SHP77 (cell line): ENCODE measurements around the gene ADAM33.

Experiments used
- DNase-seq, 2 experiments: peaks; one replicate each; lab custom pipeline; 2025; lab: John Stamatoyannopoulos, UW

Gene ADAM33

DNA sequence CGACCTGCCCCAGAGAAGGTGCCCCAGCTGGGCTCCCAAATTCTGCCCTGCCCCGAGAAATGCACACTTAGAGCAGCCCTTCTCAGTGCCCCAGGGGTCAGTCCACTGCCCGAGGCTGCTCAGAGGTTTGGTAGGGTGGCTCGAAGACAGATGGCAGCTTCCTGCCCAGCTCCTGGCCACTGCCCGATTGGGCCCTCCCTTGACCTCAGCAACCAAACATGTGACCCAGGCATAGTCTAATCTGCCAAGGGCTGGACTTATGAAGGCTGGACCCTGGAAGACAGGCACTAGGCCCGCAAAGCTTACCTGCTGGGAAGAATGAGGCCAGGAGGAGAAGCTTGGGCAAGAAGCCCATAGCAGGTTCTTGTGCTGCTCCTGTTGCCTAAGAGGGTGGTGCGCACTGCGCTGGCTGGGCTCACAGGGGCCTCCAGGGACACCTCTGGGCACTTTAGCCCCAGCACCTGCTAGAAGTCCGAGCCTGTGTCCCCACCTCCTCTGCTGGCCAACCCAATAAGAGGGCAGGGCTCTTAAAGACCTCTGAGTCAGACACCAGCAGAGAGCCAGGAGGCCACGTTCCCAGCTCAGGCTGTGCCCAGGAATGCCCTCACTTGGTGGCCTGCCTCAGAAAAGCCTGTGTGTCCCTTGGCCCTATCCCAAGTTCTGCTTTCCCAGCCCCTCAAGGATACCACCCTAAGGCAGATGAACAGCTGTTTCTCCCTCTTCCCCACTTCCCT, 25.1 kb upstream of the ADAM33 start:
- no peak for DNase-seq

DNA sequence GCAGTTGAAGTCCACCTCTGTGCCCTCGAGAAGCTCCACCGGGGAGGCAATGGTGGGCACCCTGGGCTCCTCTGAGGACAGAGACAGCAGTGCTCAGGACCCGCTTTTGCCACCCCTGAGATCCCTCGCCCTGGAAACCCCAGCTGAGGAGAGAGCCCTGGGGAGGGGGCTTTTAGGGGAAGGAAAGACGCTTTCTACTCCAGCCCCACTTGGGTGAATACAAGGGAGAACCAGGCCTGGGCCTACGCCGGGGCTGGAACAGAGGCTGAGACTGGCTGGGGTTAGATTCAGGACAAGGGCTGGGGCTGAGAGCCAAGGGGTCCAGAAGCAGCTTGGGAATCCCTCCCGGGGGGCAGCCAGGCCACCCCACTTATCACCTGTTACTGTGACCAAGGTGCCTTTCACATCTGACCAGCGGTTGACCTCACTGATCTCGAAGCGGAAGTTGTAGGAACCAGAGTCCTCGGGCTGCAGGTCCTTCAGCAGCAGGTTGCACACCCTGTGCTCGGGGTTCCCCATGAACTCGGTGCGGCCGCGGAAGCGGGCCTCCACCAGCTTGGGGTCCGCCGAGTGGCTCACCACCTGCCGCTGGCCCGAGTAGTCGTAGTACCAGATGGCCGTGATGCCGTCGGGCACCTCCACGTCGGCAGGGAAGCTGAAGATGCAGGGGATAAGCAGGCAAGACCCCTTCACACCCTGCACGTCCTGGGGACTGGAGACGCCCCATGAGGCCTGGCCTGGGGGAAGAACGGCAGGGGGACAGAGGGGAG, 24.3 kb upstream of the ADAM33 start:
- DNase-seq: no peak

DNA sequence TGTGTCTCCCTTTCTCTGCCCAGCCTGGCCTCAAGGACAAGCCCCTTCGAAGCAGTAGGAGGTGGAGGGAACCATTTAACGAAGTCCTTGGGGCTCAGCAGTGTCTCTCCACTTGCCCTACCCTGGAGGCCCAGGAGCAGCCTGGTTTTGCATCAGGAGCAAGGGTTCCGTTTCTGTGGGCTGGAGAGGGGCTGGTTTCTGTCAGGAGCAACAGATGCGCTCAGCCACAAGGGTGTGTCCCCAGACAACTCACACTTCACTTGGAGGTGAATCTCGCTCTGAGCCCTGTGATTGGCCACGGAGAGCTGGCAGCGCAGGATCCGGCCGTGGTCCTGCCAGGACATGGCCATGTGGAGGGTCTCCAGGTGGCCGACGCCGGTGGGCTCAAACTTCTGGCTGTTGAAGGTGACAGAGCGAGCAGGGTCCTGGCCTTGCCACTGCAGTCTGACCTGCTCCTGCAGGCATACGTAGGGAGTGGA, 23.7 kb upstream of the ADAM33 start:
- DNase-seq: no peak

DNA sequence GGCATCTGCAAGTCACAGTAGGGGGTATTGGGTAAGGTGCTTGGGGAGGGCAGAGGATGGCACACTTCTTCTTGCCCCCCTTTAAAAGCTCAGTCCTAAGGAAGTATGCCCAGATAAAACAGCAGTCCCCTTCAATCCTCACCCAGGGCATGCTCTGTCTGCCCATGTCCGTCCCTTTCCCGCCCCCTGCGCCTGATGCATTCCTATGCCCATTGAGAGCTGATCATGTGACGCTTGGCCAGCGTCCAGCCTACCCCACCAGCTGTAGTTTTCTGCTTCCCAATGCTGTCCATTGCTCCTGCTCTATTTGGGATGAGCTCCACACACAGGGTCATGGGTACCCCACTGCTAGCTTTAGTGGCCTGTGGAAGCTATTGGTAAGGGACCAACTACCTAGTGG, 22.3 kb upstream of the ADAM33 start:
- DNase-seq: no peak

DNA sequence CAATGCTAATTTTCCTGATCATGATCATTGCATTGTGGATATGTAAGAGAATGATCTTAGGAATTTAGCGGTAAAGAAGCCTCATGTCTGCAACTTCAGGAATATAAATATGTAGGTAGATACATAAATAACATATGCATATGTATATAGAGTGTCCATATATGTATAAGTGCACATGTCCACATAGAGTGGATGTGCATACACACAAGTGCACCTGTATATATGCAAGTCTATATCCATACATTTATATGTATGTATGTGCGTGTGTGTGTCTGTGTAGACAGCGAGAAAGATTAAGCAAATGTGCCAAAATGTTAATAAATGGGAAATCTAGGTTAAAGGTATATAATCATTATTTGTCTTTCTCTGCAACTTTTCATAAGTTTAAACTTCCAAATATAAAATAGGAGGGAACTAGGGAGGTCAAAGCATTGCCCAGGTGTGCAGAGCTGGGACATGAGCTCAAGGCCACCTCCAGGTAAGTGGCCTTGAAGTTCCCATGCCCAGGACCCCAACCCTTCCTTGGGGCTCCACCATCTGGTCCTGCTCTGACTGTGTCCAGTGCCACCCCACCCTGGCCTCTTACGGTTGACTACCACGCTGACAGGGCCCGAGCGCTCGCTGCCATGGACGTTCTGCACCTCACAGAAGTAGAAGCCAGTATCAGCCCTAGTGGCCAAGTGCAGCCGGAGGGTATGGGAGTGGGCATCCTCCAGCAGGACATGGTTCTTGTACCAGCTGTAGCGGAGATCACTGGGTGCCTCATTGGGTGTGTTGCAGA, 21.0 kb upstream of the ADAM33 start:
- no peak for DNase-seq

- DNase-seq: no peak
Observed at GRCh38 chr20:3701061-3701998, 19.5 kb upstream of the ADAM33 start.

DNA sequence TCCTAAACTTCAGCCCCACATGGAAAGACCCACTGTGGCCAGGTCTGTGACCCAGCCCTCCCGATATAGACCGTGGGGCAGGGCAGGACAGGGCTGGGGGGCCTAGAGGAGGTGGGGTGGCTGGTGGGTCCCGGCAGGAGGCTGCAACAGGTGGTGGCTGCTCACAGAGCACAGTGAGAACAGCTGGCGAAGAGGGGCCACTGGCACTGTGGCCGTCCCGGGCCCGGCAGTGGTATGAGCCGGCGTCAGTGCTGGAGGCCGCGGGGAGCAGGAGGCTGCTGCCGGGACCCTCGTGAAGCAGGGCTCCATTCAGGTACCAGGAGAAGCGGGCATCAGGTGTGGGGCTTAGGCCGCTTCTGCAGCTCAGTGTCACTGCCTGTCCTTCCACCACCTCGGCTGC, 17.2 kb upstream of the ADAM33 start:
- DNase-seq: no peak

GRCh38 chr20:3698591-3699001, 16.8 kb upstream of the ADAM33 start:
- DNase-seq: no peak

- no peak for DNase-seq
Observed at GRCh38 chr20:3697588-3698305, 15.9 kb upstream of the ADAM33 start.

- DNase-seq: no peak
Observed at GRCh38 chr20:3696745-3697587, 15.2 kb upstream of the ADAM33 start.

GRCh38 chr20:3696200-3696599, 14.4 kb upstream of the ADAM33 start:
- DNase-seq: peak in 1 of 2 experiments; percentile 17

DNA sequence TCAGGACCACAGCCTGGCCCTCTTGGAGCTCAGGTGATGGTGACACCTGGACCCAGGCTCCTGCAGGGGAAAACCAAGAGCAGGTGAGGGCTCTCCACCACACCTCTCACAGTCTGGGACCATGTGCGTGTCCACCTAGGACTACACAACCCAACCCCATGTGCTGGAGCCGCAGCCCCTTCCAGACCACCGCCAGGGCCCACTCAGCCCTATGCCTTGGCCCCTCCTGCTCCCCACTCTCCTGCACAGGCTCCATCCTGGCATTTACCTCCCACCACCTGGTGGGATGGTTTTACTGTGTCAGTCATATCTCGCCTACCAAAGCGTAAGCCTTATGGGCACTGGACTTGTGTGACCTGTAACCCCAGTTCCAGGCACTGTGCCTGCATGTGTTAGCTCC, 13.1 kb upstream of the ADAM33 start:
- no peak for DNase-seq

GRCh38 chr20:3693376-3693775, 11.6 kb upstream of the ADAM33 start:
- DNase-seq: no peak

DNA sequence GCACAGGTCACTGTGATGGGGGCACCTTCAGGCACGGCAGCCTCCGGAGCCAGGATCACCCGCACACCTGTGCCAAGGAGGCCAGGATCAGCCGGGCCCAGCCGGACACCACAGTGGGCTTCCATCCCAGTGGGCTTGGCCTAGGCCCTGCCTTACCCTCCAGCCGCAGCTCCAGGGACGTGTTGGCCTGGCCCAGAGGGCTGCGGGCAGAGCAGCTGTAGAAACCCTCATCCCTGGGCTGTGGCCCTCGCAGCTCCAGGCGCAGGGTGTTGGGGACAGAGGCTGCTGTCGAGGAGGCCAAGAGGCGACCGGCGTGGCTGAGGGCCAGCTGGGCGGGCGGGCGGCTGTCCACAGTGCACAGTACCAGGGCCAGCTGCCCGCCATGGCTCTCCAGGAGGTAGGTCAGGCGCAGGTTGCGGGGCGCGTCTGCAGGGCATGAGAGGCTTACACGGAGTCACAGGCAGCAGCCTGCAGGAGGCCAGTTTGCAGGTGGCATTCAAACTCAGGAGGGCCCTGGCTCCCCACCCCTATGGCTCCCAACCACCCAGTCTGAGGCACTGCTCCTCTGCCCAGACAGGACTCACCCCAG, 11.0 kb upstream of the ADAM33 start:
- no peak for DNase-seq

GRCh38 chr20:3691897-3692296, 10.1 kb upstream of the ADAM33 start:
- no peak for DNase-seq

- DNase-seq: no peak
Observed at GRCh38 chr20:3691306-3691705, 9.5 kb upstream of the ADAM33 start.

DNA sequence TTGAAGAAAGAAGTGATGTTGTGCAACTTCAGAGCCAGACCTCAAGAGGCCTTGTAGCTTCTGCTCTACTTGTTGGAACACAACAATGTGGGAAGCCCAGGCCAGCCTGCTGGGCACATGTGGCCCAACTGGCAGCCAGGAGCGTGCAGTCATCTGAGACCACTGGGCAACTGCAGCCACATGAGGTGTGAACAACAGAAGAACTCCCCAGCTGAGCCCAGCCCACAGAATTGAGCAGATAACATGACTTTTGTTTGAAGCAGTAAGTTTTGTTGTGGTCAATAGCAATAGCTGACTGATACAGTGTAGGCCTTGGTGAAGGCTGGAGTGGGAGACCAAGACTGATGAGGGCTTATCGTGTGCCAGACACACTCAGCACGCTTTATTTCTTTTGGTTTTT, 8.6 kb upstream of the ADAM33 start:
- no peak for DNase-seq

DNA sequence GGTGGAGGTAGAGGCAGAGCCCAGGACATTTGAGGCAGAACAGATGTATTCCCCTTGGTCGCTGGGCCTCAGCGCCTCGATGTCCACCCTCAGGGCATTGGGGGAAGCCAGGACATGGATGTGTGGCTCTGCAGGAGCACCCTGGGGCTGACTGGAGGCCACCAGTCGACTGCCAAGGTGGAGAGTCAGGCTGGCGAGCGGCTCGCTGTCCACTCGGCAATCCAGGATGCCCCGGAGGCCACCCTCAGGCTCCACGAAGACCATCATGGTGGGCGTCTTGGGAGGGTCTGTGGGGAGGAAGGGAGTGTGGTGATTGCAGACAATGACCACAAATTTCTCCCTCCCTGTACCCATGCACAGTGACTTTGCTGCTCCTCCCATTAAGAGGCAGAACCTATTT, 8.2 kb upstream of the ADAM33 start:
- DNase-seq: no peak

GRCh38 chr20:3687655-3688054, 5.8 kb upstream of the ADAM33 start:
- DNase-seq: no peak
